H1 (cell line): ENCODE data around the gene HYDIN.
"Not testable (repeated sequence)": the region's sequence is repeated elsewhere in the genome, so short reads cannot be mapped to it uniquely, and the experiment has no call there.

ENCODE experiments used
- ATF3 ChIP-seq: IDR thresholded peaks from 2 replicates; pipeline ENCODE4 v1.6.1; 2011; ENCODE audit warnings: low read depth, mild to moderate bottlenecking, low read length; ENCODE audit not compliant: insufficient read depth
- BCL11A ChIP-seq, 2 experiments: IDR thresholded peaks; one replicate each; pipeline ENCODE4 v1.6.1; 2011; ENCODE audit warnings: low read depth in 2 of 2, low read length in 2 of 2, mild to moderate bottlenecking in 2 of 2
- CEBPB ChIP-seq: IDR thresholded peaks from 2 replicates; pipeline ENCODE4 v1.6.1; 2012; ENCODE audit warnings: low read depth, low read length
- CHD2 ChIP-seq: IDR thresholded peaks from 2 replicates; pipeline ENCODE4 v1.6.1; 2012; ENCODE audit warnings: low read length, improper control_type of control experiment
- CTCF ChIP-seq, 3 experiments: IDR thresholded peaks; 1 replicate in 2 of 3; 2 replicates in 1 of 3; pipeline versions ENCODE4 v1.5.1 to v1.6.1; 2011; ENCODE audit warnings: low read length in 3 of 3, mild to moderate bottlenecking in 3 of 3, inconsistent platforms in 2 of 3, low read depth in 1 of 3, moderate library complexity in 1 of 3; ENCODE audit not compliant: insufficient read depth in 1 of 3; ENCODE audit errors: control extremely low read depth in 1 of 3
- EGR1 ChIP-seq: IDR thresholded peaks from 2 replicates; pipeline ENCODE4 v1.6.1; 2011; ENCODE audit warnings: low read depth, low read length, borderline replicate concordance
- EZH2 ChIP-seq: fragments of 200-600 bp; sonication (generic); IDR thresholded peaks from 2 replicates; pipeline ENCODE4 v1.7.1; 2012; ENCODE audit warnings: low read depth, mild to moderate bottlenecking, moderate library complexity, low read length, inconsistent platforms; ENCODE audit not compliant: severe bottlenecking
- JUN ChIP-seq: IDR thresholded peaks from 2 replicates; pipeline ENCODE4 v1.6.1; 2011; ENCODE audit warnings: low read depth, mild to moderate bottlenecking, improper control_type of control experiment, low read length
- POLR2A ChIP-seq, 2 experiments: IDR thresholded peaks; 1 replicate in 1 of 2; 2 replicates in 1 of 2; pipeline ENCODE4 v1.6.1; 2011; ENCODE audit warnings: low read depth in 2 of 2, low read length in 2 of 2, mild to moderate bottlenecking in 2 of 2; ENCODE audit errors: control extremely low read depth in 1 of 2
- POLR2AphosphoS5 ChIP-seq: IDR thresholded peaks from 2 replicates; pipeline ENCODE4 v1.6.1; 2011; ENCODE audit warnings: low read depth, low read length
- POU5F1 ChIP-seq: IDR thresholded peaks from 2 replicates; pipeline ENCODE4 v1.6.1; 2011; ENCODE audit warnings: low read depth, mild to moderate bottlenecking, low read length, moderate library complexity
- TEAD4 ChIP-seq: IDR thresholded peaks from 2 replicates; pipeline ENCODE4 v1.6.1; 2012; ENCODE audit warnings: low read depth, low read length, inconsistent platforms, mixed read lengths

GRCh38 chr16:71161007-71161406 is 69.5 kb downstream of the HYDIN start:
- not testable (repeated sequence) for TF ChIP-seq CTCF (IDR thresholded peaks at IDR 0.05; ENCODE audit: control extremely low read depth in 1 of 3, insufficient read depth in 1 of 3, low read depth in 1 of 3, low read length in 3 of 3); TEAD4; BCL11A (IDR thresholded peaks at IDR 0.05; ENCODE audit: low read depth in 2 of 2, low read length in 2 of 2); POLR2AphosphoS5; POLR2A (IDR thresholded peaks at IDR 0.05; ENCODE audit: control extremely low read depth in 1 of 2, low read depth in 2 of 2, low read length in 2 of 2); POU5F1; CEBPB; ATF3; CHD2; JUN; EGR1; EZH2
